Measurements from ENCODE around the gene BEGAIN. TPM values are rescaled to one million over a fixed set of nuclear protein-coding genes. Genes with fewer than 3 reads are reported as not detected.

The BEGAIN gene, protein sequence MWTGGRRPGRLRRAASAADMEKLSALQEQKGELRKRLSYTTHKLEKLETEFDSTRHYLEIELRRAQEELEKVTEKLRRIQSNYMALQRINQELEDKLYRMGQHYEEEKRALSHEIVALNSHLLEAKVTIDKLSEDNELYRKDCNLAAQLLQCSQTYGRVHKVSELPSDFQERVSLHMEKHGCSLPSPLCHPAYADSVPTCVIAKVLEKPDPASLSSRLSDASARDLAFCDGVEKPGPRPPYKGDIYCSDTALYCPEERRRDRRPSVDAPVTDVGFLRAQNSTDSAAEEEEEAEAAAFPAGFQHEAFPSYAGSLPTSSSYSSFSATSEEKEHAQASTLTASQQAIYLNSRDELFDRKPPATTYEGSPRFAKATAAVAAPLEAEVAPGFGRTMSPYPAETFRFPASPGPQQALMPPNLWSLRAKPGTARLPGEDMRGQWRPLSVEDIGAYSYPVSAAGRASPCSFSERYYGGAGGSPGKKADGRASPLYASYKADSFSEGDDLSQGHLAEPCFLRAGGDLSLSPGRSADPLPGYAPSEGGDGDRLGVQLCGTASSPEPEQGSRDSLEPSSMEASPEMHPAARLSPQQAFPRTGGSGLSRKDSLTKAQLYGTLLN
- total RNA-seq = under 0.01 TPM in 1 of 2 replicates, not detected in the other

GRCh38 chr14:100587086-100587762 is at the start of gene BEGAIN:
TSS of gene BEGAIN (minus strand) at chr14:100587417. CDS start at chr14:100587290, 127 bp downstream.

Other genes with a start within 250 kb of the BEGAIN start
- gene WDR25, start 210.9 kb downstream of the BEGAIN start, total RNA-seq = 16.8 and 18.6 TPM in 2 replicates
- gene DLK1, start 139.5 kb upstream of the BEGAIN start, total RNA-seq = not detected in 2 replicates
- 12.6 and 72.9 TPM in 2 replicates for gene MEG3, start 238.7 kb upstream of the BEGAIN start, total RNA-seq

Measured in endothelial cell of coronary artery (primary cell).